IPS-20b (cell line): ENCODE data around the gene ETV6.

ENCODE experiments used
- H3K27ac ChIP-seq: one replicate; pipeline ENCODE4 v1.5.1; 2013; ENCODE audit warnings: low read length
- H3K27me3 ChIP-seq: 2 replicates; pipeline ENCODE4 v1.6.1; 2013; ENCODE audit warnings: mild to moderate bottlenecking, low read length, inconsistent platforms; ENCODE audit not compliant: insufficient read depth
- H3K36me3 ChIP-seq: 2 replicates; pipeline ENCODE4 v1.6.1; 2013; ENCODE audit warnings: low read depth, mild to moderate bottlenecking, inconsistent platforms, low read length, moderate library complexity; ENCODE audit not compliant: insufficient read depth
- H3K4me1 ChIP-seq: 2 replicates; pipeline ENCODE4 v1.6.1; 2013; ENCODE audit warnings: mild to moderate bottlenecking, control low read depth, inconsistent platforms, low read length, moderate library complexity; ENCODE audit not compliant: insufficient read depth
- H3K4me3 ChIP-seq: 2 replicates; pipeline ENCODE4 v1.5.1; 2013; ENCODE audit warnings: mild to moderate bottlenecking, low read length, inconsistent platforms
- H3K9ac ChIP-seq: 2 replicates; pipeline ENCODE4 v1.6.1; 2013; ENCODE audit warnings: low read depth, mild to moderate bottlenecking, inconsistent platforms, low read length, moderate library complexity
- H3K9me3 ChIP-seq: 2 replicates; pipeline ENCODE4 v1.6.1; 2013; ENCODE audit warnings: mild to moderate bottlenecking, low read depth, low read length, inconsistent platforms; ENCODE audit not compliant: insufficient read depth

Gene ETV6

GRCh38 chr12:11778713-11779685, 129.5 kb downstream of the ETV6 start:
- no peaks in the 10 kb centered on the region for H3K27me3 ChIP-seq
- 0 out of 2 replicates have a peak, but pooled peaks cover 3% of the 10 kb centered on the region for H3K4me1 ChIP-seq
- H3K4me3 ChIP-seq = no peak overlapping the region
- no peaks in the 10 kb centered on the region for H3K36me3 ChIP-seq
- H3K27ac ChIP-seq = no peak overlapping the region
- no peaks in the 10 kb centered on the region for H3K9me3 ChIP-seq
- H3K9ac ChIP-seq = no peak overlapping the region

- Histone ChIP-seq H3K4me1 (0 out of 2 replicates have a peak, but pooled peaks cover 3% of the 10 kb centered on the region), H3K36me3 (no peaks in the 10 kb centered on the region), H3K27ac (no peak overlapping the region), H3K27me3 (no peaks in the 10 kb centered on the region), H3K9me3 (no peaks in the 10 kb centered on the region), H3K4me3 (no peak overlapping the region), H3K9ac (no peak overlapping the region)
These were observed 131.1 kb downstream of the ETV6 start for GRCh38 chr12:11780521-11781101.

- Histone ChIP-seq H3K9me3 (no peaks in the 10 kb centered on the region), H3K9ac (no peak overlapping the region), H3K4me3 (no peak overlapping the region), H3K27ac (no peak overlapping the region), H3K4me1 (0 out of 2 replicates have a peak, but pooled peaks cover 3% of the 10 kb centered on the region), H3K36me3 (no peaks in the 10 kb centered on the region), H3K27me3 (no peaks in the 10 kb centered on the region)
These were observed 133.5 kb downstream of the ETV6 start for GRCh38 chr12:11782914-11783420.

GRCh38 chr12:11785712-11786111, 136.2 kb downstream of the ETV6 start:
- Histone ChIP-seq H3K9ac (no peak overlapping the region), H3K27ac (no peak overlapping the region), H3K4me1 (no peaks in the 10 kb centered on the region), H3K4me3 (no peak overlapping the region), H3K36me3 (no peaks in the 10 kb centered on the region), H3K9me3 (no peaks in the 10 kb centered on the region), H3K27me3 (no peaks in the 10 kb centered on the region)

GRCh38 chr12:11786638-11787365, 137.3 kb downstream of the ETV6 start:
- Histone ChIP-seq H3K9me3 (no peaks in the 10 kb centered on the region), H3K27me3 (no peaks in the 10 kb centered on the region), H3K9ac (no peak overlapping the region), H3K4me1 (no peaks in the 10 kb centered on the region), H3K4me3 (no peak overlapping the region), H3K27ac (no peak overlapping the region), H3K36me3 (no peaks in the 10 kb centered on the region)

- Histone ChIP-seq H3K4me3 (no peak overlapping the region), H3K9ac (no peak overlapping the region), H3K4me1 (no peaks in the 10 kb centered on the region), H3K27me3 (no peaks in the 10 kb centered on the region), H3K27ac (no peak overlapping the region), H3K9me3 (no peaks in the 10 kb centered on the region), H3K36me3 (no peaks in the 10 kb centered on the region)
These were observed 138.0 kb downstream of the ETV6 start for GRCh38 chr12:11787437-11787836.

GRCh38 chr12:11787933-11788849, 138.7 kb downstream of the ETV6 start:
- H3K4me1 ChIP-seq = no peaks in the 10 kb centered on the region
- no peaks in the 10 kb centered on the region for H3K36me3 ChIP-seq
- H3K27me3 ChIP-seq = no peaks in the 10 kb centered on the region
- no peaks in the 10 kb centered on the region for H3K9me3 ChIP-seq
- H3K4me3 ChIP-seq = no peak overlapping the region
- no peak overlapping the region for H3K9ac ChIP-seq
- H3K27ac ChIP-seq = no peak overlapping the region

- Histone ChIP-seq H3K9ac (no peak overlapping the region), H3K27ac (no peak overlapping the region), H3K36me3 (no peaks in the 10 kb centered on the region), H3K27me3 (no peaks in the 10 kb centered on the region), H3K4me3 (no peak overlapping the region), H3K9me3 (no peaks in the 10 kb centered on the region), H3K4me1 (peaks cover 8% of the 10 kb centered on the region)
These were observed 144.6 kb downstream of the ETV6 start for GRCh38 chr12:11793921-11794710.

- peaks cover 8% of the 10 kb centered on the region for H3K4me1 ChIP-seq
- H3K36me3 ChIP-seq = no peaks in the 10 kb centered on the region
- no peak overlapping the region for H3K4me3 ChIP-seq
- no peak overlapping the region for H3K27ac ChIP-seq
- no peaks in the 10 kb centered on the region for H3K27me3 ChIP-seq
- no peaks in the 10 kb centered on the region for H3K9me3 ChIP-seq
- no peak overlapping the region for H3K9ac ChIP-seq
These were observed 145.3 kb downstream of the ETV6 start for GRCh38 chr12:11794751-11795150.

GRCh38 chr12:11795192-11795912, 145.9 kb downstream of the ETV6 start:
- Histone ChIP-seq H3K27me3 (no peaks in the 10 kb centered on the region), H3K4me1 (peaks cover 8% of the 10 kb centered on the region), H3K9me3 (no peaks in the 10 kb centered on the region), H3K36me3 (no peaks in the 10 kb centered on the region), H3K27ac (no peak overlapping the region), H3K9ac (no peak overlapping the region), H3K4me3 (no peak overlapping the region)
